GM19324 (cell line): Measurements from ENCODE around the gene SESN3.
"Not testable (repeated sequence)": the region's sequence is repeated elsewhere in the genome, so short reads cannot be mapped to it uniquely, and the experiment has no call there.

Experiments
- ATAC-seq: cut with Tn5 transposase; IDR thresholded peaks from one replicate; pipeline ENCODE4 v1.9.1; 2021; ENCODE audit warnings: mild to moderate bottlenecking, moderate library complexity; ENCODE audit not compliant: unreplicated experiment, low FRiP score

Gene SESN3

DNA sequence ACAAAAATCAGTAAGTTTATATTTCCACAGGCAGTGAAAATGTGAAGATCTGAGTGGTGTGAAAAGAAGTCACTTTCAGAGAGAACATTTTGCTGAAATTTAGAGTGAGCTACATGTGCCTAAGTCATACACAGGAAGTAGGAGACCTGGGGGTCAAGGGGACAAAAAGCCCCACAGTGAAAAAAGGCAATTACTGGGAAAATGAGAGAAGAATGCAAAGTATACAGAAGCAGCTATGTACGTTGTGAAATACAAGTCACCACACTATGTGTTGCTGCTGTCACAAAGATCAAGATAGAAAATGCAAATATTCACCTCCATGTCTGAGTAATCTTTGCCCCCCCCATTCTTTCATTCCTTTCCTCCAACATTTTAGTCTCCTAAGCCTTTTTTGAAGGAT is 21.6 kb upstream of the SESN3 start:
- no peak for ATAC-seq

- ATAC-seq: not testable (repeated sequence)
Measured at GRCh38 chr11:95251896-95252295, 20.9 kb upstream of the SESN3 start.

GRCh38 chr11:95248666-95249467 is 17.9 kb upstream of the SESN3 start:
- ATAC-seq: peak; percentile 74

DNA sequence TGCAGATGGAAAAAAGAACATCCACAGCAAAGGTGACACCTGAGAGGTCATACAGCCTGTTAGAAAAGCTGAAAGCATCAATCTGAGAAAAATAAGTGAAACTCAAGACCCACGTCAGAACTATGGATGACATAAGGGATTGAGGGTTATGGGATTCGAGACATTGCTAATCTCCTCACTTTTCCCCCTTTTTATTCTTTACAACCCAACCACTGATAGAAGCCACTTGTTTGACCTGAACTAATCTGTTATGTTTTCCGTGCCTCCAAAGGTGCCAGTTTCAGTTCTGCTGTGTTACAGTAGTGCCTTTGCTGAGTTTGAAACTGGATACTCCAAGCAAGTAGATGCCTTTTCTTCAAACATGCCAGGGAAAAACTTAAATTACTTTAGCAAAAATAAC is 16.9 kb upstream of the SESN3 start:
- no peak for ATAC-seq

- ATAC-seq: no peak
Measured at GRCh38 chr11:95247127-95247684, 16.2 kb upstream of the SESN3 start.

- no peak for ATAC-seq
Measured at GRCh38 chr11:95245581-95245980, 14.6 kb upstream of the SESN3 start.

- ATAC-seq: no peak
Measured at GRCh38 chr11:95245038-95245437, 14.0 kb upstream of the SESN3 start.

- no peak for ATAC-seq
Measured at GRCh38 chr11:95243673-95244072, 12.7 kb upstream of the SESN3 start.

- no peak for ATAC-seq
Measured at GRCh38 chr11:95242845-95243605, 12.0 kb upstream of the SESN3 start.

GRCh38 chr11:95242091-95242844 is 11.3 kb upstream of the SESN3 start:
- peak; percentile 59 for ATAC-seq

- ATAC-seq: peak; percentile 56
Measured at GRCh38 chr11:95241681-95242081, 10.7 kb upstream of the SESN3 start.

- ATAC-seq: no peak
Measured at GRCh38 chr11:95239871-95240649, 9.1 kb upstream of the SESN3 start.

DNA sequence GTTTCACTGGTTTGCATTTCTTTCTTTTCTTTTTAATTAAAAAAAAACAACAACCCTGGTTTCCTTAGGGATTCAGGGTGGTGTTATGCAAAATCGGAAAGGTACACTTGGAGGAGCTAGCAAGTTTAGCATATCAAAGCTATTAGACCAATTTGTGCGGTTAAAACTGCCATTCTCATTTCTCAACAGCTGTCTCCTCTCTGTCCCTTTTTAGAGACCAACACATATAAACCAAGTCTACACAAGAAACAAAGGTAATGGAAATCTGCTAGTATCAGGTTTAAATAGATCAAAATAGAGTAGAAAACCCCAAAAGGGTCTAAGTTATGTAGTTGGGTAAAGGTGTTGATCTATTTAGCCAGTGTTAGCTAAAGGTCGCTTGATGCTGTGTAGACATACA is 1.7 kb upstream of the SESN3 start:
- ATAC-seq: no peak

- peak; percentile 14 for ATAC-seq
Measured at GRCh38 chr11:95231881-95232605, 1.0 kb upstream of the SESN3 start.

DNA sequence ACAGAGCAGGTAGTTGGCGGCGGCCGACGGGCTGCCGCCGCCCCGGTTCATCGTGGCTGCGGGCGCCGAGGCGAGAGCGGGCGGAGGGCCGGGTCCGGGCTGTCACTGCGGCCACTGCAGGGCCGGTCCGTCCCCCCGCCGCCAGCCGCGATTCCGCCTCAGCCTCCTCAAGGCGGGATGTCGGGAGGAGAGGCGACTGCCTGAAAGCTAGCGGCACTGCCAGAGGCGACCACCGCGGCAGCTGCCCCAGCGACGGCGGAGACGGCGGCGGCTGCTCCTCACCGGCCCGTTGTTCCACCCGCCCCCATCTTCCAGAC is 234 bp downstream of the SESN3 start:
- ATAC-seq: peak; percentile 11

DNA sequence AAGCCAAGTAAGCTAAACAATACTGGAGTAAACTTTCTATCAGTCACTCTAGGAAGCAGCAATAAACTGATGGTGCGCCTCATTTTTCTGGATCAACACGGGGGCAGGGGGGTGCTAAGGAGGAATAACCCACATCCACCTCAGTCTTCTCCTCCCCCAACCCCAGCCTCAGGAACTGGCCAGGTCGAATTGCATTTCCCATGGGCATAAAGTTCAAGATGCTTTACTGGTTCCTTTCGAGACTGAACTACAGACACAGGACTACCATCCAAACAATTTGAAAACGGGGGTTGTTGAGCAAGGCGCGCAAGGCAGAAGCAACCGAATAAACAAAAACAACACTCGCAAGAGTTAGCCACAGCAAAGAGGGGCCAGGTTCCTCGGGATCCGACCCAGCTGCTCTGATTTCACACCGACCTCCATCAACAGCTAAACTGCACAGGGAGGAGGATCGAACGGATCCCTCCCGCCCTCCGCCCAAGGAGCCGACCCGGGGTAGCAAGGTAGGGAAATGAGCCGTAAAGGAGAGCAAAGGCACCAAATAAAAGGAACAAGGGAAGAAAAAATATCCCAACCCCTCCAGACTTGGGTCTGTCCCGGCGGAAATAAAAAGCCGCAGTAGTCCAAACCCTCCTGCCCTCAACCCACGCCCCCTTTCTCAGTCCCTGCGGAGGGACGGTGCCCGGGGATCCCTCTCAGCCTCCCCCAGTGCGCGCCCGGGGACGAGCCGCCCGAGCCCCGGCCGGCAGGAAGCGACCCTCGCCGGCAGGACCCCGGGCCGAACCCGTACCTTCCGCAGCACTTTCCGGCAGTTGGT is 801 bp downstream of the SESN3 start:
- no peak for ATAC-seq

DNA sequence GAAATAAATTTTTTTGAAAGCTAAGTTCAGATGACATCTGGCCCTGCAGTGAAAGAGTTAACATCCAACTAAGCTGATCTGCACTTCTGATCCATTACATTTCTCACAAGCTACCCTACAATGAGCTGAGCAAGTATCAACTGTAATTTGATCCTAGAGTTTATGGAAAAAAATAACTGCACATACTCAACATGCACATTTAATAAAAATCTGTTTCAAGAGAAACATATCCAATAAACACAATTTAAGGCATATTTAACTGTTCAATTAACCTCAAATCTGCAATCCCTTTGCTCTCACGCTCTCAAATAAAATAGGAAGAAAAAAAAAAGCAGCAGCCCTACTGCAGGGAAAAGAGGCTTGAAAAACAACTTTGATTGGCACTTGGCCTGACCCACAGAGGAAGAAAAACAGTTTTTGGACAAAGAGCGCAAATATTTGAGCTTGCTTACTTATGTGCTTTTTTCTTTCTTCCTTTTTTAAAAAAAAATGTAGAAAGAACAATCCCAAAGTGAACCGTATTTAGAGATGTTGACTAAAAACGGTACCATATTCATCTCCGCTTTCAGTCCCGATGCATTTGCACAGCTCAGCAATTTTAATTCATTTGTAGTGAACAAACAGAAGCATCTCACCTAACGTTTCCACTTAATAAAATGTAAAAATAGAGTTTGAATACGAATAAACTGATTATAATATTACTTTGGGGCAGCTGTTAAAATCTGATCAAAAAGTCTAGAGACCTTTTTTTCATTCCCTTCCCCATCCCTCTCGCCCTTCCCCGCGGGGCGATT is 1.6 kb downstream of the SESN3 start:
- no peak for ATAC-seq
